Measurements from ENCODE around the gene NIP7.

DNA sequence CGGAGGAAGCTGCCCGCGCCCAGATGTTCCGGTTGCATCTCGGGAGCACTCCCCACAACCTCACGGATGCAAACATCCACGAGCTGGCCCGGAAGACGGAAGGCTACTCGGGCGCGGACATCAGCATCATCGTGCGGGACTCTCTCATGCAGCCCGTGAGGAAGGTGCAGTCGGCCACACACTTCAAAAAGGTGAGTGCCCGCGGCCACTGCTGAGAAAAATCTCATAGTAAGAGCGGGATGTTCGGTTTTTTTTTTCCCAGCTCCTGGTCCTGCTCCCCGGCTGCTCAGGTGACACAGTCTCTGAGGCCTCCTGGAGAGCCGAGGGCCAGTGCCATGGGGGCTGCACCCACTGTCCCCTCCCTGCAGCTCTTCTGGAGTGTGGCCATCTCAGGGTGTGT is 18.5 kb upstream of the NIP7 start:
- TF ChIP-seq, protein P1, sequence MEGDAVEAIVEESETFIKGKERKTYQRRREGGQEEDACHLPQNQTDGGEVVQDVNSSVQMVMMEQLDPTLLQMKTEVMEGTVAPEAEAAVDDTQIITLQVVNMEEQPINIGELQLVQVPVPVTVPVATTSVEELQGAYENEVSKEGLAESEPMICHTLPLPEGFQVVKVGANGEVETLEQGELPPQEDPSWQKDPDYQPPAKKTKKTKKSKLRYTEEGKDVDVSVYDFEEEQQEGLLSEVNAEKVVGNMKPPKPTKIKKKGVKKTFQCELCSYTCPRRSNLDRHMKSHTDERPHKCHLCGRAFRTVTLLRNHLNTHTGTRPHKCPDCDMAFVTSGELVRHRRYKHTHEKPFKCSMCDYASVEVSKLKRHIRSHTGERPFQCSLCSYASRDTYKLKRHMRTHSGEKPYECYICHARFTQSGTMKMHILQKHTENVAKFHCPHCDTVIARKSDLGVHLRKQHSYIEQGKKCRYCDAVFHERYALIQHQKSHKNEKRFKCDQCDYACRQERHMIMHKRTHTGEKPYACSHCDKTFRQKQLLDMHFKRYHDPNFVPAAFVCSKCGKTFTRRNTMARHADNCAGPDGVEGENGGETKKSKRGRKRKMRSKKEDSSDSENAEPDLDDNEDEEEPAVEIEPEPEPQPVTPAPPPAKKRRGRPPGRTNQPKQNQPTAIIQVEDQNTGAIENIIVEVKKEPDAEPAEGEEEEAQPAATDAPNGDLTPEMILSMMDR (IDR thresholded peaks at IDR 0.05) = no peak
- TF ChIP-seq ZFX (IDR thresholded peaks at IDR 0.05; ENCODE audit: borderline replicate concordance) = no peak

All from 22Rv1 (cell line).